ENCODE measurements around the gene PBX3.

PBX3 gene

DNA sequence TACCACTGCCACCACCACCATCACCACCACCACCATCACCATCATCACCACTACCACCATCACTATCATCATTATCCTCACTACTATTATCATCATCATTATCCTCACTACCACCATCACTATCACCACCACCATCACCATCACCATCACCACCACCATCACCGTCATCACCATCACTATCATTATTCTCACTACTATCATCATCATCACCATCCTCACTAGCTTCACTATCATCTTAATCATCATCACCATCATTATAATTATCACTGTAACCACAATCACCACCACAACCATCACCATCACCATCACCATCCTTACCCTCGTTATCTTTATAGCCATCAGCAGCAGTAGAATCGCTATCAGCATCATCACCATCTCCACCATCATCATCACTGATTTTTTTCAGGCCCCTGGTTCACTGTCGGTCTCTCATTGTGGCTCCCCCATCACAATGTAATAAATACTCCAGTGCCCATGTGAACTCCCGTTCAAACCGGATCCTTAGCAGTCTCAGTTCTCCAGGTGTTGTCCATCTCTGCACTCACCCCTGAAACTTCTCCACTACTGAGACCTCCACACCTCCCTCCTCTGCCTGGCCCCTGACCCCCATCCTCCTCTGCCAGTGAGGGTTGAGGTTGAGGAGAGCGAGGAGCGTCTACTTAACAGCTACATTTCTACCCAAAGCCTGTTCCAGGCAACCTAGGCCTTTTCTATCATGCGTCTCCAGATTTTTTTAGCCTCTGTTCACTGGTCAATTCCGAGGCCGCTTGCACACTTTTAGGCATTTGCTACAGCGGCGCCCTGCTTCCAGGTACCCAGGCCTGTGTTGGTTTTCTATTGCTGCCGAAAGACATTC, 238.2 kb downstream of the PBX3 start:
- DNase-seq: no peak

GRCh38 chr9:125985998-125986655, 239.0 kb downstream of the PBX3 start:
- no peak for DNase-seq

GRCh38 chr9:125986966-125987365, 239.8 kb downstream of the PBX3 start:
- DNase-seq: no peak

GRCh38 chr9:125987420-125987819, 240.2 kb downstream of the PBX3 start:
- no peak for DNase-seq

DNA sequence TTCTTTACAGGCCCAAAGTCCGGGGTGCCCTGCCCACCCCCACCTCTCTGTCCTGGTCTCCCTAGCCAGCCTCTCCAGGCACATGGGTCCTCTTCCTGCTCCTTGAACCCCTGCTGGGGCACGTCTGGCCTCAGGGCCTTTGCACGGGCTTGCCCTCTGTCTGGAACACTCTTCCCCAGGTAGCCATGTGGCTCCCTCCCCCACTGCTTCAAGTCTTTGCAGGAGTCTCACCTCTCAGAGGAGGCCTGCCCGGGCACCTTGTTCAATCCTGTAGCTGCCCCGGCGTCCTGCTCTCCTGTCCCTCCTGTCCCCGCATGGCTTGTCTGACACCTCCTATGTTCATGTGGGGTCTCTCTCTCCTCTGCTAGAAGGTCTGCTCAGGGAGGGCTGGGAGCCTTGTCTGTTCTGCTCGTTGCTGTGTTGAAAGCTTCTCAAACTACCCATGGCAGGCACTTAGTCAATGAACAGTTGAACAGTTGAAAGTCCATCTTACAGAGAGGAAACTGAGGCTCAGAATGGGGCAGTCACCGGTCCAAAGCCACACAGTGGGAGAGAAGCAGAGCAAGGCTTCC, 241.4 kb downstream of the PBX3 start:
- no peak for DNase-seq

- DNase-seq: no peak
Measured at GRCh38 chr9:125989090-125989501, 241.9 kb downstream of the PBX3 start.

GRCh38 chr9:125989524-125990180, 242.5 kb downstream of the PBX3 start:
- no peak for DNase-seq

GRCh38 chr9:125990186-125990792, 243.1 kb downstream of the PBX3 start:
- no peak for DNase-seq

DNA sequence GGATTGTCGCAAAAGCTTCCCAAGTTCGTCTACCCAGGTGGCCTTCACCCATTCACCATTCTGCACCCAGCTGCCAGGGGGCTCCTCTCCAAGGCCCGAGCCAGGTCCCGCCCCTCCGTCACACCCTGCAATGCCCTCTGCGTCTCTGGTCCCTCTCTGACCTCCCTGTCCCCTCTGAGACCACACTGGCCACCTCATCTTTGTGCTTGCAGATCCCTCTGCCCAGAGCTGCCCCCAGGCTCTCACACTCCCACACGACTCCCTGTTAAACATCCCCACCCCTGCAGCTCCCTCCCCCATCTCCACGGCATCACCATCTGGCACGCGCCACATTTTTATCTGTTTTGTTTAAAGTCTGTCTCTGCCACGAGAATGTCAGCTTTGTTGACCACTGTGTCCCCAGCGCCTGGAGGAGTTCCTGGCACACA, 243.6 kb downstream of the PBX3 start:
- DNase-seq: no peak

- DNase-seq: no peak
Measured at GRCh38 chr9:125991886-125992529, 244.8 kb downstream of the PBX3 start.

DNA sequence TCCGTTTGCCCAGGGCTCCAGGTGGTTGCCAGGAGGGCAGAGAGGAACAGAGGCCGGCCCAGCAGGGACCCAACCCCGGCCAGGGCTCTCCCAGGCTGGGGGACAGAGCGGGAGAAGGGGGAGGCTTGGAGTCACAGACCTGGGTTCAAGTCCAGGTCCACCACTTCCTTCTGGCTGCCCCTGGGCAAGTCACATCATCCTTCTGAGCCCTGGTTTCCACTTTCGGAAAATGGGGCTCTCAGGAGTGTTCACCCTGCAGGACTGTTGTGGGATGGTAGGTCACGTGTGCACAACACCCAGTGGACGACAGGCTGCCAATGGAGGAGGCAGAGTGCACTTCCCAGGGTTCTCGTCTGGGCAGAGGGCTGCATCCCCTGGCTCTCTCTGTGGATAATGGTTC, 245.4 kb downstream of the PBX3 start:
- no peak for DNase-seq

DNA sequence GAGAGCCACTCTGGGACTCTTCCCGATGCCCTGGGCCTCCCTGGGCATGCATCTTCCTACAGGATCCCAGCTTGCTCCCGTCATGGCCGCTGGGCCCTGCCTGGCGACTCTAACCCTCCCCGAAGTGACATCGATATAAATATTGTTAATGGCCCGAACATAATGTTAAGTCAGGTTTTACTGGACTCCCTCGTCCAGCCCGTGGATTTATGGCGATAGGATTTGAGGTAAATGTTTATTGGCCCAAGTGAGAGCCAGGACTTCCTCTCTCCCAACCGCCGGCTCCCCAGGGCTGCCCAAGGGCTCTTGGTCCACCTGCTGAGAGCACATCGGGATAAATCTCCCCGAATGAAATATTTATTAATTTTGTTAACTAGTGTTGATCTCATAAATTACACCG, 246.3 kb downstream of the PBX3 start:
- no peak for DNase-seq

- DNase-seq: no peak
Measured at GRCh38 chr9:125994066-125994943, 247.1 kb downstream of the PBX3 start.

GRCh38 chr9:125995006-125995405, 247.8 kb downstream of the PBX3 start:
- DNase-seq: no peak

DNA sequence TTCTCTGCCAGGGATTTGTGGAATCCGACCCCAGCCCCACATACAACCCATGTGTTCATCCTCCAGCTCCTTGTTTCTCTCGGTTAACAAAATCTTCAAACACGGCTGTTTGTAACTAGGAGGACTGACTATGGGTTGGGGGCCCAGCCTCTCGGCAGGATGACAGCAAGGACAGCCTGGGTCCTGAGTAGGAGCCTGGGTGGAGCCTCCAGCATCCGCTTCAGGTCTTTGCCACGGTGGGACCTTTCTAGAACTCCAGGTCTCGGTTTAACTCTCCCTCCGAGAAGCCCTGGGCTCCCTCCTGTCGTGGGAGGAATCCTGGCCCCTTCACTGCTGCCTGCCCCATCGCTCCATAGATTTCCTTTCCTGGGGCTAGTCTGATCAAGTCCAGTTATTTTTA, 248.5 kb downstream of the PBX3 start:
- no peak for DNase-seq

- no peak for DNase-seq
Measured at GRCh38 chr9:125996791-125997190, 249.6 kb downstream of the PBX3 start.

DNA sequence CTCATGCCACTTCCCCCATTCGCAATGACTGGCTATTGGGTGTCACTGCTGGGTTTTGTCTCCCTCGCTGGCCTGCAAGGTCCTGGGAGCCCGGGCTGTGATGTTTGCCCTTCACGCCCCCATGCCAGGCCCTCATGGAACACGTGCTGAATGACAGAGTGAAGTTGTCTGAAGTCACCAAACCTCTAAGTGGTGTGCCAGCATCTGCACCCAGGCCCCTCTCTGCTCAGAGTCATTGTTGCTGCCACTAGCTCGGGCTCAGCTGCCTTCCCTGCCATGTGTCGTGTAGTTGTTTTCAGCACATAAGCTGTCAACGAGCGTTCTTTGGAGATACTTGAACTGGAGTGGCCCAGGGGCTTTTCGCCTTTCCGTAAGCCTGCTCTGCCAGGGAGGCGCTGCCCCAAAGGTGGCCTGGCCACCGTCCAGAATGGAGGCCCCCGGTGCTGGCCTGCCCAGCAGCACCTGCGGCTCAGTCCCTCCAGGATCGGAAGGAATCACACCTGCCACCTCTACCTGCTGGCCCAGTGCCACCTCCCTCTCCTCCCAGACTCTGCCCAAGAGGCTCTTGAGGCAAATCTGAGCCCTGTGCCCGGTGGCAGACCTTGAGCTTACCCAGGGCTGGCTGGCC, 250.1 kb downstream of the PBX3 start:
- no peak for DNase-seq

DNA sequence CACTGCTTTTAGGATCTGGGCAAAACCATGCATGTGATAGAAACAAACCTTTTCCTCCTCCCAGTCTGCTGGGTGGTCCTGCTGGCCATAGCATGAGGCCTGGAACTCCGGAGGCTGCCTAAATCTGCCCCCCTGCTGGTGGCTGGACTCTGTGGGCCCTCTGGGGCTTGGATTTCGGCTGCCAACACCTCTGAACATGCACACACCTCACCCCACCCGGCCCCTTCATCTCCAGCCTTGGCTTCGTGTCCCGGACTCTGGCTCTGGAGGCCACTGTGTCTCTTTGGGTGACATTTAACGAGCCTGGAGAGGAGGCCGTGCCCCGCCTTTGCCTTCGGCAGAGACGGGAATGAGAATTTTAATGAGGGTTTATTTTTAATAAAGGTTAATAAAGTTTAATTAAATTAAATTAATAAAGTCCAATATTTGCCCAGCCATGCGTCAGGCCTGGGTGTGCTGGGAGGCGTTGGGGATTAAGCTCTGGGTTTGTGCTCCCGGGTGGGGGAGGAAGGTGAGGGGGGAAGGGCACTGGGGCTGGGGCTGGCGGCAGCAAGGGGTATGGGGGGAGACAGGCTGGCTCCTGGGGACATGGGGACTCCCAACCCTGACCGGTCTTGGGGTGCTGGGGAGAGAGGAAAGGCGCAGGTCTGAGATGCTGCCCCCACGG, 251.8 kb downstream of the PBX3 start:
- DNase-seq: no peak

- DNase-seq: no peak
Measured at GRCh38 chr9:125999504-125999881, 252.3 kb downstream of the PBX3 start.

DNA sequence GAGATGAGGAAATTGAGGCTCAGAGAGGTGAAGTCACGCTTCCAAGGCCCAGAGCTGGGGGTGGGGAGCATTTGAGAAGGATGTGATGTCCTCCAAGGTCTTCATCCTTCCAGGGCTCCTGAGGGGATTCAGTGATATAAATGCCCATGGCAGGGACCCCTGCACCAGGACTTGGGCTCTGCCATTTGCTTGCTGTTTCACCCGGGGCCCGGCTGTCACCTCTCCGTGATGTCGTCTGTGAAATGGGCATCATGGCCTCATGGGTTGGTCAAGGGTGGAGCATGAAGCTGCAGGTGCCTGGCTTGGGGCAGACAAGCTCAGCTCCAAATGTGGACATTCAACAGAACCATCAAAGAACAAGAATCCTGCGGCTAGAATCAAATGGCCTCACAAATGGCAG, 253.1 kb downstream of the PBX3 start:
- no peak for DNase-seq
